PC-9 (cell line): ENCODE measurements around the gene TGFB2. TPM values are rescaled to one million over a fixed set of nuclear protein-coding genes. Genes with fewer than 3 reads are reported as not detected.

Source experiments
- BruUV-seq: library from RNA; stranded (reverse); fragments of 400-500 nt; replicated peaks from 2 replicates; lab custom pipeline; 2021; lab: Mats Ljungman, UMichigan
- CTCF ChIA-PET: fragments of 300-600 bp; sonication (Branson Sonifier 250); formaldehyde crosslinking; loops from one replicate; lab custom pipeline; 2022; ENCODE audit warnings: antibody characterized with exemption; lab: Charles Lee
- POLR2A ChIA-PET: fragments of 300-600 bp; sonication (Branson Sonifier 250); formaldehyde crosslinking; loops from one replicate; lab custom pipeline; 2022; ENCODE audit warnings: antibody characterized with exemption; ENCODE audit not compliant: unreplicated experiment; lab: Charles Lee
- DNase-seq, 2 experiments: peaks; one replicate each; pipeline versions ENCODE4 v3.0.0 to v3.0.0-alpha.2; 2015 to 2022; ENCODE audit warnings: mixed read lengths in 1 of 2
- H2AFZ ChIP-seq: fragments of 200-600 bp; sonication (generic); 2 replicates; pipeline ENCODE4 v1.8.1; 2017; ENCODE audit warnings: antibody characterized with exemption
- H3F3A ChIP-seq: fragments of 200-600 bp; sonication (generic); 2 replicates; pipeline ENCODE4 v1.8.1; 2017; ENCODE audit warnings: antibody characterized with exemption, mild to moderate bottlenecking, low read depth; ENCODE audit not compliant: insufficient read depth
- H3K27ac ChIP-seq: fragments of 200-600 bp; sonication (generic); 2 replicates; pipeline ENCODE4 v1.6.1; 2016; ENCODE audit warnings: mixed run types
- H3K27me3 ChIP-seq: fragments of 200-600 bp; sonication (generic); 2 replicates; pipeline ENCODE4 v1.6.1; 2016; ENCODE audit warnings: low read depth, mixed run types; ENCODE audit not compliant: insufficient read depth
- H3K36me3 ChIP-seq: fragments of 200-600 bp; sonication (generic); 2 replicates; pipeline ENCODE4 v1.6.1; 2016; ENCODE audit warnings: low read depth, mixed run types
- H3K4me1 ChIP-seq: fragments of 200-600 bp; sonication (generic); replicated peaks from 2 replicates; pipeline ENCODE4 v1.6.1; 2016; ENCODE audit warnings: mixed run types; ENCODE audit not compliant: insufficient read depth
- H3K4me2 ChIP-seq: fragments of 200-600 bp; sonication (generic); 2 replicates; pipeline ENCODE4 v1.6.1; 2017; ENCODE audit warnings: mixed run types
- H3K4me3 ChIP-seq: fragments of 200-600 bp; sonication (generic); 2 replicates; pipeline ENCODE4 v1.6.1; 2016; ENCODE audit warnings: mixed run types
- H3K79me2 ChIP-seq: fragments of 200-600 bp; sonication (generic); 2 replicates; pipeline ENCODE4 v1.6.1; 2017; ENCODE audit warnings: low read depth, mixed run types
- H3K9me2 ChIP-seq: fragments of 200-600 bp; sonication (generic); 2 replicates; pipeline ENCODE4 v1.8.1; 2017; ENCODE audit warnings: mild to moderate bottlenecking; ENCODE audit not compliant: insufficient read depth
- H3K9me3 ChIP-seq: fragments of 200-600 bp; sonication (generic); 2 replicates; pipeline ENCODE4 v1.8.1; 2016; ENCODE audit warnings: low read depth; ENCODE audit not compliant: insufficient read depth
- H4K20me1 ChIP-seq: fragments of 200-600 bp; sonication (generic); 2 replicates; pipeline ENCODE4 v1.8.1; 2017; ENCODE audit not compliant: insufficient read depth
- EZH2 ChIP-seq: fragments of 200-600 bp; sonication (generic); IDR thresholded peaks from 2 replicates; pipeline ENCODE4 v1.8.0; 2017; ENCODE audit warnings: antibody characterized with exemption, low read depth
- intact Hi-C: fragments of 100-400 bp; cut with micrococcal nuclease; formaldehyde crosslinking; loops from one replicate; pipeline ENCODE4 v1.10.0; 2022; ENCODE audit not compliant: unreplicated experiment
- total RNA-seq: library from RNA; stranded (reverse); gene quantifications from 2 replicates; pipeline ENCODE4 v1.2.3, GENCODE V29; 2021
- TF ChIP-seq, protein P1 (sequence below): fragments of 200-600 bp; sonication (generic); conservative IDR thresholded peaks from 2 replicates; pipeline ENCODE4 v1.6.1; 2017; ENCODE audit warnings: mixed run types, antibody characterized with exemption, mild to moderate bottlenecking, moderate library complexity

The TGFB2 gene
- total RNA-seq, 1 experiment from 2014 or later, result 74.3 TPM

DNA sequence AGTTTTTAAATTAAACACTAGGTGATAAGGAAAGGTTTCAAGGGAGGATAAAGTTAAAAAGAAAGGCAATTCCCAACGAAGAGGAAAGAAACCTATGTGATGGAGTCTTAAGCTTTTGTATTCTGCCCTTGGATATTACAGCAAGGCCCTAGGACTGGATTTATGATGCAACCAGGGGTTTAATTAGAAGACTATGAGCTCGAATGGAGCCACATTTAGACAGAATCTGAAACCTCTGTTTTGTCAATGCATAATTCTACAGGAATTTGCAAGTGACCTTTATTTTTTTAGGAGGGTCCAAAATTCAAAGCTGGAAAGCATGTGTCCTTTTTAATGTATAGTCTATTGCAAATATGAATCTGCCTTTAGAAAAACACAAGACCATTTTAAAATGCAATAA, 37.9 kb downstream of the TGFB2 start:
- H3K9me3 ChIP-seq, result no peaks in the 10 kb centered on the region
- no peaks in the 10 kb centered on the region for H3K9me2 ChIP-seq
- POLR2A ChIA-PET, result no interaction called here
- intact Hi-C loops, result no loop called here
- no peak overlapping the region for H3K4me2 ChIP-seq
- no peak overlapping the region for H2AFZ ChIP-seq
- no peaks in the 10 kb centered on the region for H3K27me3 ChIP-seq
- no TSS peak for BruUV-seq
- H3F3A ChIP-seq, result peaks cover 15% of the 10 kb centered on the region
- H3K36me3 ChIP-seq, result peaks cover 25% of the 10 kb centered on the region; the same call in 1 of the 2 replicates
- TF ChIP-seq EZH2, result no peak
- TF ChIP-seq, protein P1, sequence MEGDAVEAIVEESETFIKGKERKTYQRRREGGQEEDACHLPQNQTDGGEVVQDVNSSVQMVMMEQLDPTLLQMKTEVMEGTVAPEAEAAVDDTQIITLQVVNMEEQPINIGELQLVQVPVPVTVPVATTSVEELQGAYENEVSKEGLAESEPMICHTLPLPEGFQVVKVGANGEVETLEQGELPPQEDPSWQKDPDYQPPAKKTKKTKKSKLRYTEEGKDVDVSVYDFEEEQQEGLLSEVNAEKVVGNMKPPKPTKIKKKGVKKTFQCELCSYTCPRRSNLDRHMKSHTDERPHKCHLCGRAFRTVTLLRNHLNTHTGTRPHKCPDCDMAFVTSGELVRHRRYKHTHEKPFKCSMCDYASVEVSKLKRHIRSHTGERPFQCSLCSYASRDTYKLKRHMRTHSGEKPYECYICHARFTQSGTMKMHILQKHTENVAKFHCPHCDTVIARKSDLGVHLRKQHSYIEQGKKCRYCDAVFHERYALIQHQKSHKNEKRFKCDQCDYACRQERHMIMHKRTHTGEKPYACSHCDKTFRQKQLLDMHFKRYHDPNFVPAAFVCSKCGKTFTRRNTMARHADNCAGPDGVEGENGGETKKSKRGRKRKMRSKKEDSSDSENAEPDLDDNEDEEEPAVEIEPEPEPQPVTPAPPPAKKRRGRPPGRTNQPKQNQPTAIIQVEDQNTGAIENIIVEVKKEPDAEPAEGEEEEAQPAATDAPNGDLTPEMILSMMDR, result no peak
- peaks cover 90% of the 10 kb centered on the region for H3K79me2 ChIP-seq
- no peak overlapping the region for H3K4me3 ChIP-seq
- DNase-seq, result no peak
- no peaks in the 10 kb centered on the region for H4K20me1 ChIP-seq
- CTCF ChIA-PET, result no interaction called here
- H3K4me1 ChIP-seq, result peaks cover 32% of the 10 kb centered on the region
- no peak overlapping the region for H3K27ac ChIP-seq

DNA sequence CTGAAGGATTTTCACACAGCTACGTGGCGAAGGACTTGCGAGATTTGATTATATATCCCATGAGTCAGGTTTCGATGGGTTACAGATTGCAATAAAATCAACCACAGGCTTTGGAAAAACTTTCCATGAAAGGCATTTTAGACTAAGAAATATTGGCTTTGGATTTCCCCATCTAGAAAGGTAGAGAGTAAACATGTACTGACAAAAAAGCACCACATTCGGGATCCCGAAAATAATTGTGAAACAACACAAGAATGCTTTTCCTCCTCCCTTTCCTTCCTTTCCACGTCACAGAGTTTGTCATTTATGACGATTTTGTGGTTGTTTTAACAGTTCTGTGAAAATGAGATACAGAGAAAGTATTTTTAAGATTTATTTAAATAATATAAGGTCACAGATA, 38.5 kb downstream of the TGFB2 start:
- POLR2A ChIA-PET, result no interaction called here
- Histone ChIP-seq H3F3A (peaks cover 15% of the 10 kb centered on the region), H2AFZ (no peak overlapping the region), H3K9me2 (no peaks in the 10 kb centered on the region), H3K27me3 (no peaks in the 10 kb centered on the region), H3K4me1 (peaks cover 28% of the 10 kb centered on the region), H4K20me1 (no peaks in the 10 kb centered on the region), H3K9me3 (no peaks in the 10 kb centered on the region), H3K79me2 (peaks cover 90% of the 10 kb centered on the region), H3K27ac (no peak overlapping the region), H3K36me3 (peaks cover 25% of the 10 kb centered on the region; the same call in 1 of the 2 replicates), H3K4me2 (no peak overlapping the region), H3K4me3 (no peak overlapping the region)
- intact Hi-C loops, result no loop called here
- no TSS peak for BruUV-seq
- TF ChIP-seq, protein P1, result no peak
- no peak for TF ChIP-seq EZH2
- CTCF ChIA-PET, result no interaction called here
- no peak for DNase-seq

- POLR2A ChIA-PET, result interaction anchor here (0.6 kb wide), 1 partner anchor 145 kb away, joined by 3 read pairs; no protein-coding TSS in a partner anchor
- intact Hi-C loops, result no loop called here
- H3K4me1 ChIP-seq, result peaks cover 25% of the 10 kb centered on the region
- TF ChIP-seq EZH2, result no peak
- no peak overlapping the region for H3K4me2 ChIP-seq
- CTCF ChIA-PET, result no interaction called here
- H4K20me1 ChIP-seq, result no peaks in the 10 kb centered on the region
- H3F3A ChIP-seq, result peaks cover 12% of the 10 kb centered on the region
- H3K36me3 ChIP-seq, result peaks cover 25% of the 10 kb centered on the region; the same call in 1 of the 2 replicates
- H3K9me2 ChIP-seq, result no peaks in the 10 kb centered on the region
- peaks cover 89% of the 10 kb centered on the region for H3K79me2 ChIP-seq
- no peaks in the 10 kb centered on the region for H3K27me3 ChIP-seq
- no peaks in the 10 kb centered on the region for H3K9me3 ChIP-seq
- no TSS peak for BruUV-seq
- no peak overlapping the region for H3K4me3 ChIP-seq
- H2AFZ ChIP-seq, result no peak overlapping the region
- H3K27ac ChIP-seq, result no peak overlapping the region
- no peak for DNase-seq
Measured at GRCh38 chr1:218384581-218384993, 39.5 kb downstream of the TGFB2 start.

- Histone ChIP-seq H3K4me2 (no peak overlapping the region), H3K4me3 (no peak overlapping the region), H3K4me1 (peaks cover 11% of the 10 kb centered on the region; the same call in 1 of the 2 replicates), H2AFZ (no peak overlapping the region), H3K9me3 (no peaks in the 10 kb centered on the region), H3K36me3 (peaks cover 9% of the 10 kb centered on the region; the same call in 1 of the 2 replicates), H3K27ac (no peak overlapping the region), H3K79me2 (peaks cover 70% of the 10 kb centered on the region), H4K20me1 (no peaks in the 10 kb centered on the region), H3F3A (no peaks in the 10 kb centered on the region), H3K9me2 (no peaks in the 10 kb centered on the region), H3K27me3 (no peaks in the 10 kb centered on the region)
- POLR2A ChIA-PET, result interaction anchor here (0.6 kb wide), 2 partner anchors 100 to 227 kb away, joined by 3 to 9 read pairs; no protein-coding TSS in a partner anchor
- DNase-seq, result no peak
- BruUV-seq, result no TSS peak
- CTCF ChIA-PET, result interaction anchor here (0.6 kb wide), 1 partner anchor 16 kb away, joined by 3 read pairs; no protein-coding TSS in a partner anchor
- intact Hi-C loops, result no loop called here
- no peak for TF ChIP-seq EZH2
- TF ChIP-seq, protein P1, result no peak
Measured at GRCh38 chr1:218388591-218388990, 43.5 kb downstream of the TGFB2 start.
